Hepatic stellate cell (primary cell): ENCODE measurements around the gene GGPS1.
A peak's percentile ranks its signal among the peaks of the same experiment; 100 is the strongest.
"Not testable (repeated sequence)": the region's sequence is repeated elsewhere in the genome, so short reads cannot be mapped to it uniquely, and the experiment has no call there.

Experiments
- DNase-seq: peaks from one replicate; pipeline ENCODE4 v3.0.0; 2011; ENCODE audit warnings: low spot score

GGPS1 gene

DNA sequence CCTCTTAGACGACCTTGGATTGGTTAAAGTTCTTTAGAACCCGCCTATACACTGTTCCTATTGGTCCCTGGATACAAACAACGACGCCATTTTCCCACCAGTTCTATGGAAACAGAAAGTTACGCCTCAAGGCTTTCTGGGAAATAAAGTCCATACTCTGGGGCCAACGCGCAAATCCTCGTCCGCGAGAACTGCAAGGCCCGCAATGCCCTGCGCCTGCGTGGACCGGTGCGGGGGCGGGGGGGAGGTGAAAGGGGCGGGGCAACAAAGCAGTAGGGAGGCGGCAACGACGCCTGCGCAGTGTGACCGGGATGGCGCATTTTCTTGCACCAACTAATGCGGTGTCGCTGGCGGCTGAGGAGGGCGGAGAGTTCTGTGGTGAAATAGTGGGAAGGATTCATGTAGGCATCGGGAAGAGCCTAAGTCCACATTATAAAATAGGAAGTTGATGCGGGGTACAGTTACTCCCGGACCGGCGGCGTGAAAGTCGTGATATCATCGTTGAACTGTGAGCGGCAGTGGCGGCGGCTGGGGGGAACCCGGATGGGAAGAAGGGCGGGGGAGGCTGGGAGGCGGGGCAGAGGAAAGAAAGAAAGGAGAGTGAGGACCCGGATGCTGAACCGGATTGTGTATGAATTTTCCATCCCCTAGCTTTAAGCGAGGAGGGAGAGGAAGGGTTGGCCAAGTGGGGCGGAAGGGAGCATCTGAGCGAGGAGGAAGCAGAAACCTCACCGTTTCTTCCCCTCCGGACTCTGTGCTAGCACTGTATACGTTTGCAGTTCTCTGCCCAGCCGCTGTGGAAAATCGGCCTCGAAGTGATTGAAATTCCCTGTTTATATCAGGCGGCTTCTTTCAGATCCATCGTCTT is at the start of gene GGPS1:
GGPS1 (plus strand) TSS at position 300 of the 868 bp plus-strand sequence. CDS start 6,695 bp downstream, outside the sequence.
- DNase-seq = peak; percentile 97

DNA sequence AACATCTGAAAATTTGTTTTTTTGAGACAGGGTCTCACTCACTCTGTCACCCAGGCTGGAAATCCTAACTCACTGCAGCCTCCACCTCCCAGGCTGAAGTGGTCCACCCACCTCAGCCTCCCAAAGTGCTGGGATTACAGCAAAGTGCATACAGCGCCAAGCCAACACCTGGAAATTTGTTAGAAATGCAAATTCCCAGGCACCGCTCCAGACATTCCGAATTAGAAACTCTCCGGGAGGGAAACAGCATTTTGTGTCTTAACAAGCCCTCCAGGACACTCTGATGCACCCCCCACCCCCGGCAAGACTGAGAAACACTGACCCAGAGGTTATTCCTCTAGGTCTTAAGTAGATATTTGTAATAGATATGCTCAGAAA is 49.5 kb upstream of the GGPS1 start:
- no peak for DNase-seq

DNA sequence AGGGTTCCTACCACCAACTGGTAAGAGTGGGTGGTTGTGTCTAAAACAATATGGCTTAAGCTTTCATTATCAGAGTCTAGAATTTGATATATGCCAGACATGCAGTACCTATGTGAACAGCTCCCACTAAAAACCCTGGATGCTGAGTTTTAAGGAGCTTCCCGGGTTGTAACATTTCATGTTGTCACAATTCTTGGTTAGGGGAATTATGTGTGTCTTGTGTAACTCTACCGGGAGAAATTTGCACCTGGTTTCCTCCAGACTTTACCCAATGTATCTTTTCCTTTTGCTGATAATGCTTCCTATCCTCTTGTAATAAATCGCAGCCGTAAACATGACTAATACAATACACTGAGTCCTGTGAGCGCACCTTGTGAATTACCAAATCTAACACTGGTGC is 48.7 kb upstream of the GGPS1 start:
- DNase-seq = no peak

DNA sequence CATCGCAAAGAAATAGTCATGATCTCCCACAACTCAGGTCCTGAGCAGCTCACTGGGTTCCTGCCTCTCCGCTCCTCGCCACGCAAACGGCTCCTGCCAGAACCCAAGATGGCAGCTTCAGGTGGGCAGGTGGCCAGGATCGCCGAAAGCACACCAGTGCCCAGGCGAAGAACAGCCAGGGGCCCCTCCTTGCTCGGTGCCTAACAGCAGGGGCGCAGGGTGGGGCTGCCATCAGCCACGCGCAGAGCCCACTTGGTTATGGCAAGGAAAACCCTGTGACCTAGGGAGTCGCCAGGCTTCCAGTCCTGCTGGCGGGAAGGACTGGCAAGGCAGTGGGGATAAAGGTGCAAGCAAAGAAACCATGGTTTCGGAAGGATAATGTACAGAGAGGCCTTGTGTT is 47.9 kb upstream of the GGPS1 start:
- DNase-seq = no peak

DNA sequence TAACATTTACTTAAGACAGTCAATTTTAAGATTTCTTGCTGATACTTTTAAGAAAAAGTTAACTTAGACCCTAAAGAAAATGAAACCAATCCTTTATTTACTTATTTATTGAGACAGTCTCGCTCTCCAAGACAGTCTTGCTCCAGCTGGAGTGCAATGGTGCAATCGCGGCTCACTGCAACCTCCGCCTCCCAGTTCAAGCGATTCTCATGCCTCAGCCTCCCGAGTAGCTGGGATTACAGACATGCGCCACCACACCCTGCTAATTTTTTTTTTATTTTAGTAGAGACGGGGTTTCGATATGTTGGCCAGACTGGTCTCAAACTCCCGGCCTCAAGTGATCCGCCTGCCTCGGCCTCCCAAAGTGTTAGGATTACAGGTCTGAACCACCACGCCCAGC is 44.7 kb upstream of the GGPS1 start:
- DNase-seq = not testable (repeated sequence)

DNA sequence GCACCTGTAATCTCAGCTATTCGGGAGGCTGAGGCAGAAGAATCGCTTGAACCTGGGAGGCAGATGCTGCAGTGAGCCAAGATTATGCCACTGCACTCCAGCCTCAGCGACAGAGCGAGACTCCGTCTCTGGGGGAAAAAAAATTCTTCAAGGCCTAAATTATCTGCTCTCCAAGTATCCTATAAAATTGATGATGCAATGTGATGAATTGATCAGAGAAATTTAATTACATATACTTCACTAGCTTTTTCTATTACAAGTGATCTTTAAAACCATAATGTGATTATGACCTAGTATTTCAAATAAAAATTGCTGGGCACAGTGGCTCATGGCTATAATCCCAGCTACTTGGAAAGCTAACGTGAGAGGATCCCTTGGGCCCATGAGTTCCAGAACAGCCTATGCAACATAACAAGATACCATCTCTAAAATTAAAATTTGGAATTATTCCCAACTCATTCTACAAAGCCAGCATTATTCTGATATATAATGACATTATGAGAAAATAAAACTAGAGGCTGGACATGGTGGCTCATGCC is 44.1 kb upstream of the GGPS1 start:
- no peak for DNase-seq

DNA sequence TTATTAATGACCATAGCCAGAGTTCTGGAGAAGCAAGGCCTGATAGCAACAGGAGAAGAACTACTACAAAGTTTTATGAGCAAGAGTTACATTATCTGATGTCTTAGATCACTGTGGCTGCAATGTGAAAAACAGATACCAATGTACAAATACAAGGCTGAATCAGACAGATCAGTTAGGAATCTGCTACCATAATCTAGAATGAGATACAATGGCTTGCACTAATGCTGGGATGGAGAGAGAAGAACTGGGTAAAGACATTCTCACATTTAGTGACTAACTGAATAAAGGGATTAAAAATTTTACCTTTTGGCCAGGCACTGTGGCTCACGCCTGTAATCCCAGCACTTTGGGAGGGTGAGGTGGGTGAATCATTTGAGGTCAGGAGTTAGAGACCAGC is 41.7 kb upstream of the GGPS1 start:
- no peak for DNase-seq

DNA sequence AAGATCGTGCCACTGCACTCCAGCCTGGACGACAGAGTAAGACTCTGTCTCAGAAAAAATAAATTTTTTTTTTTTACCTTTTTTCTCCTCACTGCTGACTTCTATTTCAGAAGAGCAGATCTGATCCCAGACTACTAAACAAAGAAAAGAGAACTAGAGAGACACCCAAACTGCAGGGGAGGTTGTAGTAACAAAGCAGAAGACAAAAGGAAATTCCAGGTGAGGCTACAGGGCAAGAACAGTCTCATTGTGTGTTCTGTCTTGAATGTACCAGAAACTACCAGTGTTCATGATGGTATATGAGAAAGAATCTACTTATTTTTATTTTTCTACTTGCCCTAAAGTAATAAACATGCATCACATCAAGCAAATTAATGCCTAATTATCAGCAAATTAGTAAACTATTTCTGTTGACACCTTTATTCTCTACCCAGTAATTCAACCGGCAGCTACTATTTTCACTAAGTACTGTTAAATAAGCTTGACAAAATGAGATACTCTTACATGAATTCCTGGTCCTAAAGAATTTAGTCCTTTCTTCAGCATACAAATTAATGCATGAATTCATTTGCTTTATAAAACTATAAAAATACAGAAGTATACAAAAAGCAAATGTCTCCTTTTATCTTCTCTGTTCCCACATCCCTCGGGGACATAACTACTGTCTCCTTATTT is 41.0 kb upstream of the GGPS1 start:
- no peak for DNase-seq

DNA sequence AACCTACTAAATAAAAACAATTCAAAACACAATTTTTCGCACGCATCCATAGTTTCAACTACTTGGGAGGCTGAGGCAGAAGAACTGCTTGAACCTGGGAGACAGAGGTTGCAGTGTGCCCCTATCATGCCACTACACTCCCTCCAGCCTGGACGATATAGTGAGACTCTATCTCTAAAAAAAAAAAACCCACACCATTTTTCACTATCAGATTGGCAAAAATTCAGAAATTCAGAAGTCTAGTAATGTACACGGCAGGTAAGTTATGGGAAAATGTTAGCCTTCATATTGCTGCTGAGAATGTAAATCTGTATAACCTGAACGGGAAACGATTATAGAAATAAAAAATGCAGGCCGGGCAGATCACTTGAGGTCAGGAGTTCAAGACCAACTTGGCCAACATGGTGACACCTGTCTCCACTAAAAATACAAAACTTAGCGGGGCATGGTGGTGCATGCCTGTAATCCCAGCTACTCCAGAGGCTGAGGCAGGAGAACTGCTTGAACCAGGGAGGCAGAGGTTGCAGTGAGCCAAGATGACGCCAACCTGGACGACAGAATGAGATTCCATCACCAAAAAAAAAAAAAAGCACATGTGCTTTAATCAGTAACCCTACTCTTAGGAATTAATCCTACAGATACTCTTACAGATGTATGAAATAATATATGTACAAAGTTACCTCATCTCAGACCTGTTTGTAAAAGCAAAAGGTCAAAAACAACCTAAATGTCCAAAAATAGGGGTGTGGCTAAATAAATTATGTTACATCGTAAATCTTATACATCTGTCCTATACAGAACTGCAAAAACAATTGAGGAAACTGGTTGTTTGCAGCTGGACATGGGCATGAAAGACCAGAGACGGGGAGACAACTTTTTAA is 38.3 kb upstream of the GGPS1 start:
- no peak for DNase-seq

DNA sequence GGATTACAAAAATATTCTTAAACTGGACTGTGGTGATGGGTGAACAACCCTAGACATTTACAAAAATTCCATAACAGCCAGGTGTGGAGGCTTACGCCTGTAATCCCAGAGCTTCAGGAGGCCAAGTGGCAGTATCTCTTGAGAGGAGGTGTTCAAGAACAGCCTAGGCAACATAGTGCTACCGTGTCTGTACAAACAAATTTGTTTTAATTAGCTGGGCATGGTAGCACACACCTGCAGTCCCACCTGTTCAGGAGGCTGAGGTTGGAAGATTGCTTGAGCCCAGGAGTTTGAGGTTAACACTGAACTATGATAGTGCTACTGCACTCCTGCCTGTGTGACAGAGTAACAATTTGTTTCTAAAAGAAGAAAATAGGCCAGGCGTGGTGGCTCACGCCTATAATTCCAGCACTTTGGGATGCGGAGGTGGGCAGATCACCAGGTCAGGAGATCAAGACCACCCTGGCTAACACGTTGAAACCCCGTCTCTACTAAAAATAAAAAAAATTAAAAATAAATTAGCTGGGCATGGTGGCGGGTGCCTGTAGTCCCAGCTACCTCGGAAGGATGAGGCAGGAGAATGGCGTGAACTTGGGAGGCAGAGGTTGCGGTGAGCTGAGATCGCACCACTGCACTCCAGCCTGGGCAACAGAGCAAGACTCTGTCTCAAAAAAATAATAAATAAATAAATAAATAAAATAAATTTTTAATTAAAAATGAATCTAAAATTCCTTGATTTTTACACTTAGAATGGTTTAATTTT is 37.4 kb upstream of the GGPS1 start:
- DNase-seq = no peak

DNA sequence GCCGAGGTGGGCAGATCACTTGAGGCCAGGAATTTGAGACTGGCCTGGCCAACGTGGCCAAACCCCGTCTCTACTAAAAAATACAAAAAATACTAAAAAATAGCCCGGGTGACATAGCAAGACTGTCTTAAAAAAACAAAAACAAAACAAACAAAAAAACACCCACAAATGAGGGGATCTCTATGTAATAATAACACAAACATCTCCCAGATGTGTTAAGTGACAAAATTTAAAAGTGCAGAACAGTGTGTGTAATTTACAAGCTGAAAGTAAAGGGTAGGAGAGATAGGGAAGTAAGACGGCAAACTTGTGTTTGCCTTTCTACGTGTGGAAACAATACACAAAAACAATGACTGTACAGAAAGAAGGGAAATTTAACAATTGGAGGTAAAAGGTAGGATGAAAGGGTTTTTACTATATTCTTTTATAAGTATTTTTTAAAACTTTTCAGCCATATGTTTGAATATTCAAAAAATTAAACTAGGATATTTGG is 36.7 kb upstream of the GGPS1 start:
- DNase-seq = no peak

DNA sequence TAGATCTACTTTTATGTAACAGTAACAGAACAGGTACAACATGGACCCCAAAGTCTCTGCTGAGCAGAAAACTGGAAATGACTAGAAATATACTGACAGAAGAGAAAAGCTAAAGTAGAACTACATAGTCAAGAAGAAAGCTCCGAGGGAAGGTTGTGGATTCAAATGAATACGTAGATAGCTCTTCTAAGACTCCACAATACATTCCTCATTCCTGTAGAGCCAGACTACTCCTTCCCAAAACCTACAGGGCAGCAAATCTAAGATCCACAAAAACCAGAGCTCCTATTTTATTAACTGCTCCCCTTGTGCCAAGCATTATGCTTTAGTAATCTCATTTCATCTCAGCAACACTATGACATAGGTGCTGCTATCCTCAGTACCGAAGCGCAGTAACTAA is 35.6 kb upstream of the GGPS1 start:
- no peak for DNase-seq

DNA sequence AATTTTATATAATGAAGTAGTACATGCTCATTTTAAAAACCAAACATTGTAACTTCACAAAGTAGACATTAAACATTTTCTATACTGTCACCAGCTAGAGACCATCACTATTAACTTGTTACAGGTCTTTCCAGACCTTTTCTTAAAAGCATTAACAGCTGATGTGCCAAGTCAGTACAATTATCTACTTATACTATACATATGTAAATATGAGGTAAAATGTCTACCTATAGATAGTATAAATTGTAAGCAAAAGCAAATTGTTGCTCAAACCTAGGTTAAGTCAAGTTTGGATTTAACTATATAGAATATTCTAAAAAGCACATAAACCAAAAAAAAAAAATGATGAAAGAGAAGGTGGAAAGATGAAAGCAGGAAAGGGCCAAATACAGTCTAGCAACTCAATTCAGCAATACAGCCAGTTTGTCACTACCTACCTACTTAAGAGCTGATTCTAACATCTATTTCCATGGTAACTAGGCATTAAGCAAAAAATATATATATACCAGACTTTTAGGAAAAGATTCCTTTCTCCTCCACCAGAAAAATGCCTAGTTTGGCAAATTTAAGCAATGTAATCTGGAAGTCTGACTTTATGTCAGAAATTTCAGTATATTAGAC is 34.9 kb upstream of the GGPS1 start:
- DNase-seq = no peak

DNA sequence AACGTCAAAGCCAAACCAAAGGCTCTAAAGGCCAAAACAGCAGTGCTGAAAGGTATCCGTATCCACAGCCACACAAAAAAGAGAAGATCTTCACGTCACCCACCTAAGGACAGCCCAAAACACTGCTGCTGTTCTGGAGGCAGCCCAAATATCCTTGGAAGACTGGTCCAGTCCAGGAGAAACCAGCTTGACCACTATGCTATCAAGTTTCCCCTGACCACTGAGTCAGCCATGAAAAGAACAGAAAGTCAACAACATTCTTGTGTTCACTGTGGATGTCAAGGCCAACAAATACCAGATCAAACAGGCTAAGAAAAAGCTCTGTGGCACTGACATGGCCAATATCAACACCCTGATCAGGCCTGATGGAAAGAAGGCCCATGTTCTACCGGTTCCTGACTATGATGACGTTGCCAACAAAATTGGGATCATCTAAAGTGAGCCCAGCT is 32.4 kb upstream of the GGPS1 start:
- DNase-seq = no peak

DNA sequence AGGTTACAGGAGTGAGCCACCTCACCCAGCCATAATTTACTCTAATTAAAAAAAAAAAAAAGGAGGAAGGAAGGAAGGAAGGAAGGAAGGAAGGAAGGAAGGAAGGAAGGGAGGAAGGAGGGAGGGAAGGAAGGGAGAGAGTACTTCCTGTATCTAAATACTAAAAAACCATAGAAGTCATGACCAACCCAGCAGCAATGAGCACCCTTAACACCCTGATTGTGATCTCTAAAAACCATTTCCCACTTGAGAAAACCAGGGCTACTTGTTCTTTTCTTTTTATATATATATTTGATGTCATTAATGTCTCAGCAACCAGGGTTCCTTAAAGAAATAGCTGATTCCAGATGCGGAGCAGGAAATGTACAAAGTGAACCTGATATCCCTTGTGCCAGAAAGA is 31.6 kb upstream of the GGPS1 start:
- DNase-seq = no peak

DNA sequence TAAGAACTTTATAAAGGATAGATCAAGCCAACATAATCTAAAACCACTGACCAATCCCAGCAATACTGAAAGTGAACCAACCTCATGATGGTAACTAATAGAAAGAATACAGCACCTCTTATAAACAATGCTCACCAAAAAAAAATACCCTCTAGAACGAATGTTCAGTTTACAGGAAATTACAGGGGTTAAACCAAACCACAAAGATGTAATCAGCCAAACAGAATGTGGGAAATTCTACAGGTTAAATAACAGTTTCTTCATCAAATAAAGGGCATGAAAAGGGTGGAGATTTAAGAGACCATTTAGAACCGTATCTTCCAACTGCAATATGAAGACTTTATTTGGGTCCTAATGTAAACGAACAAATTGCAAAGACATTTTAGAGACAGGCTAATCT is 30.8 kb upstream of the GGPS1 start:
- DNase-seq = no peak

DNA sequence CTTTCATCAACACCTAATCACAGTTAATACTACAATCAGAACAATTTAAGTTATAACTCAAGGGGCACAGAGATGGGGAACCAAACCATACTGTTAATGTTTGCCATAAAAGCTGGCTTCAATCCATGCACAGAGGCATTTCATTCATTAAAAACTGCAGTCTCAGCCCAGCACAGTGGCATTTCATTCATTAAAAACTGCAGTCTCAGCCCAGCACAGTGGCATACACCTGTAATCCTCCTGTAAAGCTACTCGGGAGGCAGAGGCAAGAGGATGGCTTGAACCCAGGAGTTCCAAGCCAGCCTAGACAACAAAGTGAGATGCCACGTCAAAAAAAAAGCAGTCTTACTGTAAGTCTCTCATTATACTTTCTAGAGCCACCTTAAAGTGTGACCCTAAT is 29.6 kb upstream of the GGPS1 start:
- no peak for DNase-seq

DNA sequence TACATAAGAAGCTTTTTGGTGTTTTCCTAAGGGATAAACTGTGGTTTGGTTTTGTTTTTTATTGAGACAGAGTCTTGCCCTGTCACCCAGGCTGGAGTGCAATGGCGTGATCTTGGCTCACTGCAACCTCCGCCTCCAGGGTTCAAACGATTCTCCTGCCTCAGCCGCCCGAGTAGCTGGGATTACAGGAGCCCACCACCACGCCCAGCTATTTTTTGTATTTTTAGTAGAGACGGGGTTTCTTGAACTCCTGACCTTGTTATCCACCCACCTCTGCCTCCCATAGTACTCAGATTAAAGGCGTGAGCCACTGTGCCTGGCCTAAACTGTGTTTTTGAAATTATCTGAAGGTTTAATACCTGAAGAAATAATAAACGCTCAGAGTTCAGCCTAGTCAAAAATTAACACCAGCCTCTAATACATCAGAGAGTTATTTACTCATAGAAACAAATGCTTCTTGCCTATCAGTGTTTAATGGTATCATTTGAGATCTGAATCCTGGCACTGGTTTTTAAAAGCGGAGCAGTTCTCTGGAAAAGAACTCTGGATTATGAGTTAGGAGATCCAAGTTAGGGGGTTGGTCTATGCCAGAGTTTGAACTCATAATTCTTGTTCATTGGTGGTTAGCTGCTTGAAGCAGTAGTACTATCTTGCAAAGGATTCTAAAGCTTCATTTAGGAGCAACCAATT is 29.1 kb upstream of the GGPS1 start:
- no peak for DNase-seq

DNA sequence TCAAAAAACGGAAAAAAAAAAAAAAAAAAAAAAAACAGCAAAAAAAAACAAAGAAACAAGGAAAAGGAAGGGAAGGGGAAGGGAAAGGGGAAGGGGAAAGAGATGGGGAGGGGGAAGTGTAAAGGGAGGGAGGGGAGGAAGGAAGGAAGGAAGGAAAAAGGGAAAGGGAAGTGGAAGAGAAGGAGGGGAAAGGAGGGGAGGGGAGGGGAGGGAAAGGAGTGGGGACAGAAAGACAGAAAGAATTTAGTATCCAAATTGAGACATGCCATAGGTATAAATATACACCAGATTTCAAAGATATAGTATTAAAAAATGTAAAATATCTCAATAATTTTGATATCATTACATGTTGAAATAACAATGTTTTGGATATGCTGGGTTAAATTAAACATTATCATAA is 26.2 kb upstream of the GGPS1 start:
- no peak for DNase-seq
